HepG2 (cell line): ENCODE data around the gene INTS1. TPM values are rescaled to one million over a fixed set of nuclear protein-coding genes. Genes with fewer than 3 reads are reported as not detected.

Experiments used
- ATAC-seq: fragments of 200-7000 bp; cut with Tn5 transposase; 3 replicates; pipeline ENCODE4 v1.9.1; 2020; ENCODE audit warnings: mild to moderate bottlenecking, moderate library complexity
- BruUV-seq: library from RNA; stranded (reverse); fragments of 400-500 nt; replicated peaks from 2 replicates; lab custom pipeline; 2021; lab: Mats Ljungman, UMichigan
- CTCF ChIA-PET: fragments of 300-600 bp; formaldehyde crosslinking; extraction: SDS; loops from one replicate; lab custom pipeline; 2021; ENCODE audit warnings: low total read pairs, inconsistent platforms, low intra/inter-chr PET ratio; lab: Yijun Ruan, JAX
- POLR2A ChIA-PET: fragments of 350-600 bp; sonication (Branson Sonifier 250); formaldehyde crosslinking; loops from one replicate; lab custom pipeline; 2020; ENCODE audit warnings: antibody characterized with exemption, inconsistent platforms; lab: Yijun Ruan, JAX
- DNase-seq: peaks from one replicate; pipeline ENCODE4 v3.0.0-alpha.2; 2015; ENCODE audit warnings: low spot score
- FAIRE-seq: peaks from 3 replicates; lab custom pipeline; 2011; peaks lifted over from hg19 to GRCh38; lab: Jason Lieb, UNC
- H2AFZ ChIP-seq: one replicate; pipeline ENCODE4 v1.6.1; 2011; ENCODE audit warnings: low read length, inconsistent platforms
- H3K27ac ChIP-seq: fragments of 300-600 bp; 3 replicates; pipeline ENCODE4 v1.8.0; 2011; ENCODE audit warnings: mixed run types, mild to moderate bottlenecking, mixed read lengths, low read length, inconsistent platforms; ENCODE audit not compliant: insufficient read depth; ENCODE audit errors: extremely low read length
- H3K27me3 ChIP-seq, 2 experiments: fragments of 200-600 bp in 1 of 2; 2 replicates in 1 of 2; 3 replicates in 1 of 2; pipeline versions ENCODE4 v1.6.0 to v1.8.0; 2011; ENCODE audit warnings: low read length in 2 of 2, mild to moderate bottlenecking in 2 of 2, moderate library complexity in 2 of 2, inconsistent platforms in 1 of 2; ENCODE audit not compliant: insufficient read depth in 2 of 2, control insufficient read depth in 1 of 2
- H3K36me3 ChIP-seq, 2 experiments: fragments of 200-600 bp in 1 of 2; replicated peaks in 1 of 2; 2 replicates in 1 of 2; 3 replicates in 1 of 2; pipeline versions ENCODE4 v1.5.1 to v1.8.0; 2011; ENCODE audit warnings: low read length in 2 of 2, inconsistent platforms in 1 of 2; ENCODE audit not compliant: insufficient read depth in 2 of 2, control insufficient read depth in 1 of 2
- H3K4me1 ChIP-seq: 2 replicates; pipeline ENCODE4 v1.5.1; 2012; ENCODE audit warnings: low read length, inconsistent platforms; ENCODE audit not compliant: insufficient read depth
- H3K4me2 ChIP-seq: 2 replicates; pipeline ENCODE4 v1.6.0; 2011; ENCODE audit warnings: low read depth, low read length, inconsistent platforms
- H3K4me3 ChIP-seq, 3 experiments: fragments of 200-600 bp in 1 of 3; sonication (generic), shearing (Covaris generic) in 1 of 3; replicated peaks in 1 of 3; 2 replicates each; pipeline ENCODE4 v1.5.1; 2011 to 2016; ENCODE audit warnings: low read length in 3 of 3, inconsistent platforms in 2 of 3, low read depth in 2 of 3, mild to moderate bottlenecking in 2 of 3, control low read depth in 1 of 3, mixed read lengths in 1 of 3; ENCODE audit not compliant: insufficient read depth in 1 of 3
- H3K79me2 ChIP-seq: one replicate; pipeline ENCODE4 v1.6.1; 2011; ENCODE audit warnings: low read length, inconsistent platforms; ENCODE audit not compliant: insufficient read depth
- H3K9ac ChIP-seq: 2 replicates; pipeline ENCODE4 v1.6.0; 2011; ENCODE audit warnings: mild to moderate bottlenecking, low read depth, low read length, inconsistent platforms; ENCODE audit not compliant: insufficient read depth
- H3K9me3 ChIP-seq: 2 replicates; pipeline ENCODE4 v1.5.1; 2012; ENCODE audit warnings: mild to moderate bottlenecking, low read length
- H4K20me1 ChIP-seq: 2 replicates; pipeline ENCODE4 v1.6.0; 2011; ENCODE audit warnings: inconsistent platforms, mild to moderate bottlenecking, low read length, moderate library complexity; ENCODE audit not compliant: insufficient read depth
- ASH2L ChIP-seq: fragments of 300-600, 200-600 bp; sonication (generic); IDR thresholded peaks from 2 replicates; pipeline ENCODE4 v1.7.0; 2017; ENCODE audit warnings: low read depth, mild to moderate bottlenecking, moderate library complexity, mixed read lengths, low read length; ENCODE audit not compliant: insufficient read length
- CENPBD1 ChIP-seq: sonication (generic); formaldehyde crosslinking; IDR thresholded peaks from 2 replicates; pipeline ENCODE4 v1.8.0; 2022; ENCODE audit warnings: missing genetic modification reagents, low read depth, mild to moderate bottlenecking, borderline replicate concordance
- DPF2 ChIP-seq: sonication (generic); formaldehyde crosslinking; IDR thresholded peaks from 2 replicates; pipeline ENCODE4 v1.4.0; 2020; ENCODE audit warnings: mild to moderate bottlenecking, low read depth, missing genetic modification reagents, borderline replicate concordance
- KLF6 ChIP-seq: IDR thresholded peaks from 2 replicates; pipeline ENCODE4 v1.8.0; 2016; ENCODE audit warnings: missing biosample characterization, missing genetic modification reagents
- MAF1 ChIP-seq: sonication (generic); formaldehyde crosslinking; IDR thresholded peaks from 2 replicates; pipeline ENCODE4 v1.5.0; 2020; ENCODE audit warnings: missing genetic modification reagents, borderline replicate concordance
- MAX ChIP-seq: IDR thresholded peaks from 2 replicates; pipeline ENCODE4 v1.6.1; 2012; ENCODE audit warnings: inconsistent platforms
- MZF1 ChIP-seq: sonication (generic); formaldehyde crosslinking; IDR thresholded peaks from 2 replicates; pipeline ENCODE4 v1.8.1; 2023; ENCODE audit warnings: mild to moderate bottlenecking, missing genetic modification reagents, borderline replicate concordance
- RBM39 ChIP-seq: fragments of 200-400 bp; formaldehyde crosslinking; IDR thresholded peaks from one replicate; pipeline ENCODE4 v1.6.1; 2018; ENCODE audit warnings: antibody characterized with exemption, mild to moderate bottlenecking, low read depth, low read length; ENCODE audit not compliant: poor library complexity, severe bottlenecking
- SAFB2 ChIP-seq: sonication (generic); formaldehyde crosslinking; IDR thresholded peaks from 2 replicates; pipeline ENCODE4 v1.5.1; 2020; ENCODE audit warnings: missing genetic modification reagents, low read depth, mild to moderate bottlenecking, borderline replicate concordance
- SYNCRIP ChIP-seq: fragments of 200-400 bp; formaldehyde crosslinking; IDR thresholded peaks from 2 replicates; pipeline ENCODE4 v1.6.1; 2018; ENCODE audit warnings: mild to moderate bottlenecking, low read depth, low read length; ENCODE audit not compliant: insufficient read depth
- TMF1 ChIP-seq: sonication (generic); formaldehyde crosslinking; IDR thresholded peaks from 2 replicates; pipeline ENCODE4 v1.8.1; 2022; ENCODE audit warnings: low read depth, missing genetic modification reagents
- ZFP36 ChIP-seq: fragments of 150-350 bp; IDR thresholded peaks from 2 replicates; pipeline ENCODE4 v1.6.1; 2018; ENCODE audit warnings: borderline replicate concordance, low read length, low read depth; ENCODE audit not compliant: partially characterized antibody
- ZMYM3 ChIP-seq: sonication (generic); formaldehyde crosslinking; IDR thresholded peaks from 2 replicates; pipeline ENCODE4 v1.5.1; 2020; ENCODE audit warnings: mild to moderate bottlenecking, missing genetic modification reagents
- ZNF160 ChIP-seq: sonication (generic); formaldehyde crosslinking; IDR thresholded peaks from 2 replicates; pipeline ENCODE4 v1.8.0; 2022; ENCODE audit warnings: mild to moderate bottlenecking, inconsistent platforms, missing genetic modification reagents
- ZNF382 ChIP-seq: sonication (generic); formaldehyde crosslinking; IDR thresholded peaks from 2 replicates; pipeline ENCODE4 v1.5.0; 2020; ENCODE audit warnings: missing genetic modification reagents, mild to moderate bottlenecking, borderline replicate concordance
- ZNF768 ChIP-seq: sonication (generic); formaldehyde crosslinking; IDR thresholded peaks from 2 replicates; pipeline ENCODE4 v1.4.0; 2020; ENCODE audit warnings: missing genetic modification reagents
- WGBS: methylation state at CpG from one replicate; pipeline ENCODE4 v1.1.6; 2017; ENCODE audit warnings: low lambda C conversion rate; 5-methylcytosine and 5-hydroxymethylcytosine counted together
- in situ Hi-C: cut with HindIII; loops from 2 replicates; pipeline ENCODE4 v1.10.0; 2017; ENCODE audit warnings: low pct_unique_long_range_greater_than_20kb; ENCODE audit not compliant: extremely low pct_ligation_motif_present
- intact Hi-C: fragments of 100-400 bp; cut with micrococcal nuclease; formaldehyde crosslinking; loops from one replicate; pipeline ENCODE4 v1.10.0; 2022; ENCODE audit not compliant: unreplicated experiment
- polyA plus RNA-seq, 8 experiments: library from polyadenylated mRNA; depleted of rRNA in 3 of 8; stranded (reverse) in 7 of 8; unstranded in 1 of 8; fragments of >200 nt; fragmentation: Illumina TruSeq in 4 of 8; extraction: Trizol in 4 of 8; gene quantifications; 2 replicates each; pipeline versions ENCODE4 v1.2.1 to v1.2.3, GENCODE V29; 2011 to 2016; ENCODE audit warnings: low read depth in 4 of 8, missing spikeins in 1 of 8, mixed read lengths in 1 of 8; ENCODE audit not compliant: insufficient read depth in 1 of 8
- total RNA-seq, 5 experiments: library from RNA; depleted of rRNA; stranded (reverse); fragments of >200 nt; fragmentation: Illumina TruSeq; extraction: Trizol; gene quantifications; 2 replicates each; pipeline ENCODE4 v1.2.3, GENCODE V29; 2016; ENCODE audit warnings: low read depth in 1 of 5

The INTS1 gene
- total and polyA plus RNA-seq, 2 of the 13 experiments (the other 11 are each of a cell fraction or from before 2014, with no cell fraction given): 13.7 to 29.0 TPM

GRCh38 chr7:1503390-1503789, 799 bp downstream of the INTS1 start:
- intact Hi-C loops (no loop called here), in situ Hi-C loops (loop anchor here (5.0 kb wide), 1 partner anchor 54 kb away; the partner anchor contains the start of gene TMEM184A)
- 8% methylated on average over 11 of the region's 24 CpGs for WGBS
- peak overlapping the region; percentile 91 to 100 (median 97) for H3K4me3 ChIP-seq
- H2AFZ ChIP-seq: no peak overlapping the region
- H3K27ac ChIP-seq: peak overlapping the region; percentile 55
- no peak for FAIRE-seq
- TF ChIP-seq ASH2L: no peak
- no peak for TF ChIP-seq MAF1 (CRISPR knock-in tag)
- 0 out of 2 replicates have a peak, but pooled peaks have one; percentile 6 for TF ChIP-seq TMF1 (CRISPR knock-in tag)
- peak; percentile 10 for TF ChIP-seq RBM39
- peak; percentile 98 for TF ChIP-seq ZNF768
- peak; percentile 18; the same call in 1 of the 2 replicates for TF ChIP-seq ZMYM3 (CRISPR knock-in tag)
- no peak for TF ChIP-seq DPF2 (CRISPR knock-in tag)
- peak; percentile 30 for TF ChIP-seq ZFP36
- TF ChIP-seq SAFB2 (CRISPR knock-in tag): no peak
- TF ChIP-seq MAX: 0 out of 2 replicates have a peak, but pooled peaks have one; percentile 20
- TF ChIP-seq KLF6 (CRISPR knock-in tag): no peak
- TF ChIP-seq CENPBD1: no peak
- no peak for TF ChIP-seq ZNF382 (CRISPR knock-in tag)
- TF ChIP-seq SYNCRIP: no peak
- TF ChIP-seq ZNF160: 0 out of 2 replicates have a peak, but pooled peaks have one; percentile 16
- no peak for TF ChIP-seq MZF1 (CRISPR knock-in tag)
- peaks cover 14 to 35% of the 10 kb centered on the region in 2 experiments for H3K36me3 ChIP-seq
- peak overlapping the region; percentile 90 for H3K9ac ChIP-seq
- no TSS peak for BruUV-seq
- H3K9me3 ChIP-seq: no peaks in the 10 kb centered on the region
- H3K79me2 ChIP-seq: peaks cover 26% of the 10 kb centered on the region
- POLR2A ChIA-PET: interaction anchor here (1.5 kb wide), 1 partner anchor 12 kb away, joined by 4 read pairs; no protein-coding TSS in a partner anchor
- CTCF ChIA-PET: interaction anchor here (2.4 kb wide), 1 partner anchor 53 kb away, joined by 24 read pairs; the partner anchor contains the start of gene TMEM184A
- peak overlapping the region; percentile 100 for H3K4me2 ChIP-seq
- H4K20me1 ChIP-seq: no peaks in the 10 kb centered on the region
- ATAC-seq: no peak
- peaks cover 40% of the 10 kb centered on the region for H3K4me1 ChIP-seq
- no peak for DNase-seq
- no peaks in the 10 kb centered on the region; a peak in 1 of 5 replicates for H3K27me3 ChIP-seq
